GM19467 (cell line): ENCODE measurements around the gene ARHGAP12.
"Not testable (repeated sequence)": the region's sequence is repeated elsewhere in the genome, so short reads cannot be mapped to it uniquely, and the experiment has no call there.

Source experiments
- ATAC-seq: cut with Tn5 transposase; IDR thresholded peaks from one replicate; pipeline ENCODE4 v1.9.1; 2021; ENCODE audit warnings: mild to moderate bottlenecking, moderate library complexity; ENCODE audit not compliant: unreplicated experiment

The ARHGAP12 gene

DNA sequence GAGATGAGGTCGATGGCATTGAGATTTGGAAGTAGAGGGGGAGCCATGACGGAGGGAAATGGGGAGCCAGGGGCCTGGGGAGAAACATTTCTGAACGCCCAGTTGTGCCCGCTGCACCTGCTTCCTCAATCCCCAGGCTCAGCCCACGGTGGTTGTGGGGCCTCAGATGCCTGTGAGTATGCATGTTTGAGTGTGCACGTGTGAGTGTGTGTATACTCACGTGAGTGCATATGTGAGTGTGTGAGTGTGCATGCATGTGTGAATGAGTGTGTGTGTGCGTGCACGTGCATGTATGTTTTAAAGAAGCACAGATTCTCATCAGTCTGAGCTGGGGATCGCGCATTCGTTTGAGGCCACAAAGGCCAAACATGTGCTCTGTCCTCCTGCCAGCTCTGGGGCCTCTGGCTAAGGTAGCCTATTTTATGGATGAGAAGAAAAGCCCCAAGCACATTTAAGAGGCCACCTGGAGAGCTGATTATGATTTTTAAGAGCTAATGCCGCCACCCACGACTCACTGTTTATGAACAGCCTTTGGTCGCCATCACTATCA is 154.8 kb downstream of the ARHGAP12 start:
- ATAC-seq = no peak

GRCh38 chr10:31771331-31771831 is 157.2 kb downstream of the ARHGAP12 start:
- ATAC-seq = no peak

DNA sequence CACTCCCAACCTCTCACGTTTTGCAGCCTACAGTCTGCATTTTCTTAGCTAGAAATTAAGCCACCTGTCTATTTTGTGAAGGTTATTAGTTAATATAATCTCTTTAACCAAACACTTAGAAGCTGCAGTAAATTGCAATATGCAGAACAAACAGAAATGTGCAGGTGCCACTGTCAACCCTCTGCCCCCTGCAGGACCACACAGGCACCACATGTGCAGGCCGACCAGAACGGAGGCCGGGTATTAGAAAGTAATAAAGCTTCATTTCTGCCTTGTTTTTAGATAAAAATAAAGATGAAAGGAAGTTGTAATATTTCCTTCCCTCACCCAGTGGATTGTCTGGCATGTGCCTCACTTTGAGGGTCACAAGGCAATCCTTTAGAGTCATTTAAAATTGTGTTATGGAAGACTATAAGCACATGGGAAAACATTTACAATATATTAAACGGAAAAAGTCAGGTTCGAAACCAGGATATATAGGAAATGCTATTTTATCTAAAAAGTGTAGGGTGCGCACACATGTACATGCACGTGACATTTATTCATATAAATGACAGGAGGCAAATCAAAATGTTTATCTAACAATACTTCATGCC is 158.2 kb downstream of the ARHGAP12 start:
- peak; percentile 88 for ATAC-seq

GRCh38 chr10:31769564-31769963 is 159.1 kb downstream of the ARHGAP12 start:
- ATAC-seq = no peak

DNA sequence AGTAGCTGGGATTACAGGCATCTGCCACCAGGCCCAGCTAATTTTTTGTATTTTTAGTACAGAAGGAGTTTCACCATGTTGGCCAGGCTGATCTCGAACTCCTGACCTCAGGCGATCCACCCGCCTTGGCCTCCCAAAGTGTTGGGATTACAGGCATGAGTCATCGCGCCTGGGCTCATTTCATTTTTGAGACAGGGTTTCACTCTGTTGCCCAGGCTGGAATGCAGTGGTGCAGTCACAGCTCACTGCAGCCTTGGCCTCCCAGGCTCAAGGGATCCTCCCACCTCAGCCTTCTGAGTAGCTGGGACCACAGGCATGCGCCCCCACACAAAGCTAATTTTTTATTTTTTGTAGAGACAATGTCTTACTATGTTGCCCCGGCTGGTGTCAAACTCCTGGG is 159.7 kb downstream of the ARHGAP12 start:
- not testable (repeated sequence) for ATAC-seq

DNA sequence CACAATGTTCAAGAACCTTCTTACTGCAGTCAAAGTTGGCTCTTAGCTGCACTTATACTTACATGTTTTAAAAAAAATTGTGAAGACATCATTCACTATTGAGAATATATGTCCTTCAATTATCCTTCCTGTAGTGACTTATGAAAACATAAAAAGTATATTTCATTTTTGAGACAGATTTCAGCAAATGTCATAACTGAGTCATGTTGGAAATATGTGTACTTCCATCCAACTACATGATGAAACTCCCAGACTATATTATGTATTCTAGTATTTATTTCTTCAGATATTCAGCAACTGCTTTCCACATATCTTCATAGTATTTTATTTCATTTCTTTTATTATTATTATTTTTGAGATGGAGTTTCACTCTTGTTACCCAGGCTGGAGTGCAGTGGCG is 160.2 kb downstream of the ARHGAP12 start:
- no peak for ATAC-seq

- ATAC-seq = no peak
Observed at GRCh38 chr10:31765541-31765940, 163.1 kb downstream of the ARHGAP12 start.

GRCh38 chr10:31762316-31762715 is 166.3 kb downstream of the ARHGAP12 start:
- no peak for ATAC-seq

DNA sequence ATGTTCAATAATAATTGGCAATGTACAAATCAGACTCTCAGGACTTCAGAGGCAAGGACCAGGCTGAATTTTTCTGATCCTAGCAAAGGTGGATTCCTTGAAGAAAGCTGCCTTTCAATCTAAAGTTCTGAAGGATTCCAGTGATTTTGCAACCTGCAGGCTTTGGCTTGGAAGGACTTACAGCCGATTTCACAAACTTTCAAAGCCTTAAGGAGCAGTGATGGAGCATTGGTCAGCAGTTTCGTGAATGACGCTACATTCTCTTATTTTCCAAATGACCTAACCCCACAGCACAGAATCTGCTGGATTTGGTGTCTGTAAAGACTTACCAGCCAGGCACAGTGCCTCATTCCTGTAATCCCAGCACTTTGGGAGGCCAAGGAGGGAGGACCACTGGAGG is 167.5 kb downstream of the ARHGAP12 start:
- no peak for ATAC-seq

DNA sequence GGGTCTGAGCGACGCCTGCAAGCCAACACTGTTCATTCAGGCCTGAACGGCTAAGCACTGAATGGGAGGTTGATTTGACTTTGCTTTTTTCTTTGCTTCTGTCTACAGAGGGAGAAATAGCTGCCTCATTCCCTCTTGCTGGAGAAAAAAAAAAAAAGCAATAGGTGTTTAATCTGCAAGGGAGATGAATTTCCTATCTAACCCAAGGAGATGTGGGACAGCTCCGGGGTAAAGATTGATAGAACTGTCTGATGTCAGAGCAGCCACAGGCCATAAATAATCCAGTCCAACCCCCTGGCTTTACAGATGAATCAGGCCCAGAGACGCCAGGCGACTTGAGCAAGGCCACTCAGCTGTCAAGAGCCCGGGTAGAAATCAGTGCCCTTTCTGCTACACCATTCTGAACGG is 168.0 kb downstream of the ARHGAP12 start:
- ATAC-seq = no peak

GRCh38 chr10:31759799-31760626 is 168.6 kb downstream of the ARHGAP12 start:
- peak; percentile 93 for ATAC-seq

DNA sequence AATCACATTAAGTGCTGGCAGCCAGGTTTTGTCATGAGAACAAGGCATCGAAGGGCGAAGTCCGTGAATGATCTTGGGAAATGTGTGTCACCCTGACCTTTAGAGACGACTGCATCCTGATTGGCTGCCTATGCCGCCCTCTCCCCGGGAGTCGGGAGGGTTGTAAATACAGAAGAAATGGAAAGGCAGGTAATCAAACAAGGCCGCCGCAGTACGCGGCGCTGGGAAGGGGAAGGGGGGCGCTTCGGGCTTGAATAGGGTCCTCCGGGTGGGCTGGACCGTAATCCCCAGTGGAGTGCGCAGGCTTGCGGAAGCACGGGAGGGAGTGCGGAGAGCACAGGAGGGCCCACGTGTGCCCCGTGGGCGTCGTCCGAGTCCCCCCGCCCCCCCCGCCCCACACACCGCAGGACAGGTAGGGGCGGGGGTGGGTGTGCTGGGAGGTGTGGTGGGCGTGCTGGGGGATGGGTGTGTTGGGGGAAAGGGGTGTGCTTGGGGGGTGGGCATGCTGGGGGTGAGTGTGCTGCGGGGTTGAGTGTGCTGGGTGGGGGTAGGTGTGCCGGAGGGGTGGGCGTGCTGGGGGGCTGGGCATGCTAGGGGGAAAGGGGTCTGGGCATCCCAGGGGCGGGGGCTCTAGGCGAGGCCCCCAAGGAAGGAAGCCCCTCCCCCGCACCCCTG is 169.4 kb downstream of the ARHGAP12 start:
- no peak for ATAC-seq

DNA sequence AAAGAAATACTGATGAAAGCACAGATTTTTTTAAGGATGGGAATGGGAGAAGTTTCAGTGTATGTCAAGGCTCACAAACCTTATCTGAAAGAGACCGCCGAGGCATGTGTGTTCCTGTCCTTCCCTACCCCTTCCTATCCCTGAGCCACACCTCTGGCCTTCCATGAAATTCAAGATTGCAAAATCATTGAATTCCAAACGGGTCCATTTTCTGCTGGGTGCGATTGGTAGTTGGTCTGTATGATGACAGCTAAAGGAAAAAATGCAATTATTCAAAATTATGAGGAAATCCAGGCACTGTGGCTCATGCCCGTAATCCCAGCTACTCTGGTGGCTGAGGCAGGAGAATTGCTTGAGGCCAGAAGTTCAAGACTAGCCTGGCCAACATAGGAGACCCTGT is 170.1 kb downstream of the ARHGAP12 start:
- no peak for ATAC-seq

DNA sequence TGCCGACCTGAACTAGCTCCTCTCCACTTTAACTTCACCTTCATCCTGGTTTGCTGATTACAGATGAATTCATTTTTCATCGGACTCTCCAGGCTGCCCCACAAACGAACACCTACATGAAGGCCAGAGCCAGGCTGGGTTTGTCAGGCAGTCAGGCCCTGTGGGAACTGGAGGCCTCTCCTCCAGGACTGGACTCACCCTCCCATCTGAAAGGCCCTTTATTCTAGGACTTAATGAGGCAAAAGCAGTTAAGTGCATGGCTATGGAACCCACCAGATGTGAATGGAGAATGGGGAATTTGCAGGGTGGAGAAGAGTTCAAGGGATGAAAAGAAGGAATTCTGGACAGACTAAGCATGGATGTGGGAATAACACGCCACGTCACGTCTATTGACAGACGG is 170.8 kb downstream of the ARHGAP12 start:
- ATAC-seq = no peak

GRCh38 chr10:31757386-31757791 is 171.2 kb downstream of the ARHGAP12 start:
- ATAC-seq = no peak

- no peak for ATAC-seq
Observed at GRCh38 chr10:31756729-31757110, 171.9 kb downstream of the ARHGAP12 start.

- ATAC-seq = no peak
Observed at GRCh38 chr10:31756101-31756728, 172.4 kb downstream of the ARHGAP12 start.
